Midbrain (tissue), 1 donor: ENCODE measurements around the gene ANTXR2.
"Not testable (repeated sequence)": the region's sequence is repeated elsewhere in the genome, so short reads cannot be mapped to it uniquely, and the experiment has no call there.

ENCODE experiments used
- DNase-seq: peaks from one replicate; lab custom pipeline; 2025; lab: John Stamatoyannopoulos, UW

Gene ANTXR2

DNA sequence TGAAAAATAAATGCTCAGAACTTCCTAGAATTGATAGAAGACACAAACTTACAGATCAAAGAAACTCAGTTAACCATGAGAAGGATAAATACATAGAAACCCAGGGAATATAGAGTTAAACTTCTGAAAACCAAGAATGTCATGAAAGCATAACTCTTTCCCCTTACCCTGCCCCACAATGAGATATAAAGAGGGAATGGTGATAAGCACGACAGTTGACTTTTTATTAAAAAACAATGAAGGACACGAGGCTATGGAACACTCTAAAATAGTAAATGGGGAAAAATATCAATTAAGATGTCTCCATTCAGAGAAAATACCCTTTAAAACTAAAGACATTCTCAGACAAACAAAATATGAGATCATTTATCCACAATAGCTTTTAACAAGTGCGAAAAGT is 154.7 kb downstream of the ANTXR2 start:
- DNase-seq: no peak

DNA sequence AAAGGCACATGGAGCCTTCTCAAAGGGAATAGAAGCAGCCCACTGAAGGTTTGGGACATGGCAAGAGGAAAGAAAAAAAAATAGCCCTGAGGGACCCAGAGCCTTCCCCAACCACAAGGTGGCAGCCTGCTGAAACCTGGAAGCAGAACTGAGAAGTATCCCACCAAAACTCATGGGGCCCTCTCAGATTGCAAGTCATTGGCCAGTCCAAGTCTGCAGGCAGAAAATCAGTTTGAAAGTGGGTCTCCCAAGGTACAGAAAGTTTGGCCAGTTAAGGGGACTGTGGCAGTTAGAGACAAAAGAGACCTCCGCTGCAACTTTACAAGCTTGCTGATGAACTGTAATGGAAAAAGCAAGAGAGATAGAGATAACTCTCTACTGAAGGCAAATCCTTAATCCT is 155.8 kb downstream of the ANTXR2 start:
- DNase-seq: no peak

DNA sequence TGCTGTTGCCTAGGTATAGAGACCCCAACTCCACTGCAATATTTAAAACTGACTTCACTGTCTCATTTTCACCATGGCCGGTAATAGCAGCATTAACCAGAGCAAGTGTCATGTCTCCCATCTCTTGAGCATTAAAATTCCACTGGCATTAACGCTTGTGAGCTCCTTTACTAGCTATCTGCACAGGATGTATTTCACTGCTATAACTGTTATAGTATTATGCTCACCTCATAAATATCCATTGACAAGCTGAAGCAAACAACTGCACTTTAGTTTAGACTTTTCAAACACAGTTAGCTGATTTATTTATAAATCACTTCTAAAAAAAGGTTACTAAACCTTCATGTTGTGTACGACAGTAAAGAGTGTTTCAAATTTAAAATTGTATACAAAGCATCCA is 157.8 kb downstream of the ANTXR2 start:
- no peak for DNase-seq

GRCh38 chr4:79913581-79913980 is 159.4 kb downstream of the ANTXR2 start:
- no peak for DNase-seq

- DNase-seq: no peak
Observed at GRCh38 chr4:79907001-79907400, 166.0 kb downstream of the ANTXR2 start.

- DNase-seq: no peak
Observed at GRCh38 chr4:79906303-79906702, 166.7 kb downstream of the ANTXR2 start.

DNA sequence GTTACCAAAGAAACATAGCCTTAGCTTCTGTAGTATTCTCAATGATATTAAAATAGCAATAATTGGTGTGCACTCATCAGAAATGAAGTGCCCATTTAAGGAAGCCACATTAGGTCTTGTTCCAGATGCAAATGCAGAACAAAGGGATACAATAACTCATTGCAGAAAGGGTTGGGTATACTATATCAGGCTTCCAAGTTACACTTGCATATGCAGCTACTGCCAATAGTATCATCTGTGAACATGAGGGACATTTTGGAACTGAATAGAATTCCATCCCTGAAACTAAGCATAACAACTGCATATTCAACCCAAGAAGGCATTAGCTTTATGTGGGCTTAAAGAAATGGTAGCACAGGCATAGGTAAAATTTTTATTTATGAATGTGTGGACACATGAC is 167.8 kb downstream of the ANTXR2 start:
- DNase-seq: no peak

GRCh38 chr4:79904331-79904730 is 168.7 kb downstream of the ANTXR2 start:
- DNase-seq: no peak

- no peak for DNase-seq
Observed at GRCh38 chr4:79900182-79900581, 172.8 kb downstream of the ANTXR2 start.

GRCh38 chr4:79899481-79899880 is 173.5 kb downstream of the ANTXR2 start:
- no peak for DNase-seq

DNA sequence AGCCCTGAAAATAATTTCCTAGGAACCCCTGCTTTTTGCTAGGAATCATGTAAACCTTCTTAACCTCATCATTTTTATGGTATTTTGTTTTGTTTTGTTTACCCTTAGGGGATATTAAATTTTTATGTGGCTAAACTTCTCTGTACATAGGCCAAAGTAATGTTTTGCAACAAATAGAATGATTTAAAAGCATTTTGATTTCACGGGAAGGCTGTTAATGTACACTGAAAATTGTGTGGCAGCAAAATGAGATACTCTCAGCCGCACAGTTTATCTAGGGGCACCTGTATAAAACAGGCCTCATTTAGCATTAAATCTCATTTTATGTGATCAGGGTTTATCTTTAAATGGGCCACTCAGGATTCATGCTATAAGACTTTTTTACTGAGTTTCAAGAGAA is 175.0 kb downstream of the ANTXR2 start:
- DNase-seq: no peak

DNA sequence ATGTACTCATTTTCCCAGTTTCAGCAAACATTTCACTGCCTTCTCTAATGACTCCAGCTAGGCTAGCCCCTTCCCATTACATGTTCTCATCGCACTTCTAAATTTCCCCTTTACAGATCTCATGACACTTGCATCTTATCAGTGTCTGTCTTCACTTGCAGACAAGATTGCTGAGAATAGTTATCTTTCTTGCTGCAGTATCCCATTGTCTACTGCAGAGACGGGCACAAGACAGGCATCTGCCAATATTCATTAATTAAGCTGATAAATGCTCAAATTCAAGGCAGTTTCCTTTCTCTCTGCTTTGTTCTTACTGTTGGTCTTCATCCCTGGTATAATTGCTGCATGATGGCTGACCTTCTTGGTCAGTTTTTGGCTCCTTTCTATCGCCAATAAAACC is 175.9 kb downstream of the ANTXR2 start:
- DNase-seq: no peak

- no peak for DNase-seq
Observed at GRCh38 chr4:79893456-79893855, 179.6 kb downstream of the ANTXR2 start.

GRCh38 chr4:79889026-79889425 is 184.0 kb downstream of the ANTXR2 start:
- DNase-seq: not testable (repeated sequence)

GRCh38 chr4:79886557-79886956 is 186.5 kb downstream of the ANTXR2 start:
- DNase-seq: no peak

GRCh38 chr4:79886021-79886420 is 187.0 kb downstream of the ANTXR2 start:
- no peak for DNase-seq

- no peak for DNase-seq
Observed at GRCh38 chr4:79883290-79883689, 189.7 kb downstream of the ANTXR2 start.

DNA sequence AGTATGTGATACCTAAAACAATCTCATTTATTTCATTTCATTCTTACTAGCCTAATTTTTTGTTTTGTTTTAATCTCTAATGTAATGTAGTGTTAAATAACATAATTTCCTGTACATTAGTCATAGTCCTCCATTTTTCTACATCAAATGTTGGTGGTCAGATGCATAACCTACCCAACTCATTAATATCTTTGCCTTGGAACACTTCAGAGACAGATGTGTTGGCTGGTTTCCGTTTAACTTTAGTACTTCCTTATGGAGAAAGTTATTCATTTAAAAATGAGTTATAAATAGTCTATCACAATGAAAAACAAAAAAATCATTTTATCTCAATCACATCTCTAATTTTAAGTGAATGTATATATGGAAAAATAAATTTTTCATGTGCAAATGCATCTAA is 190.2 kb downstream of the ANTXR2 start:
- DNase-seq: no peak

DNA sequence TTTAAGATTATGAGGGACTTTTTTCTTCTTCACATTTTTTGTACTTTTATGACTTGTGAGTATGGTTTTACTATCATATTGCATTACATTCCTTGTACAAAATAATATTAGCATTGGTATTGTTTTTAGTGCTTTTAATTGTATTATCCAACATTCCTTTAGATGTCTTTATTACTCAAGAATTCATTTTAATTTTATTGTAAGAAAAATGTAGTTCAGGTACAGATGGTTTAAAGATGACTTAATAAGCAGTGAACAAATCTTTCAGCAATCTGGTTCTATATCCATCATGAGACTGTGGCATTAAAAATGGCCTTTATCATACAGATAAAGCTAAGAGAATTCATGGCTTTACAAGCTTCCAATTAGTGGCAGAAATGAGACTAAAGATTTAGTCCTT is 191.6 kb downstream of the ANTXR2 start:
- DNase-seq: no peak

DNA sequence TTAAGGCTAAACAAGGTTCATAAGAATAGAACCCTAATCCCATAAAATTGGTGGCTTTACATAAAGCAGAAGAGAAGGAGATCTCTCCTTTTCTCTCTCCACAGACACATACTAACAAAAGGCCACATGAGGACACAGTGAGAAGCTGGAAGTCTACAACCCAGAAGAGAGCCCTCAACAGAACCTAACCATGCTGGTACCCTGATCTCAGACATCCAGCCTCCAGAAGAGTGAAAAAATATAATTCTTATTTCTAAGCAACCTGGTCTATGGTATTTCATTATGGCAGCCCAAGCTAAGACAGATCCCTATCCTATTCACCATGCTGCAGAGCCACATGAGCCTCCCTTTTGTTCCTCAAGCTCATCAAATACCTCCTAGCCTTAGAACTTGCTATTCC is 195.5 kb downstream of the ANTXR2 start:
- no peak for DNase-seq

GRCh38 chr4:79875344-79875899 is 197.6 kb downstream of the ANTXR2 start:
- no peak for DNase-seq

DNA sequence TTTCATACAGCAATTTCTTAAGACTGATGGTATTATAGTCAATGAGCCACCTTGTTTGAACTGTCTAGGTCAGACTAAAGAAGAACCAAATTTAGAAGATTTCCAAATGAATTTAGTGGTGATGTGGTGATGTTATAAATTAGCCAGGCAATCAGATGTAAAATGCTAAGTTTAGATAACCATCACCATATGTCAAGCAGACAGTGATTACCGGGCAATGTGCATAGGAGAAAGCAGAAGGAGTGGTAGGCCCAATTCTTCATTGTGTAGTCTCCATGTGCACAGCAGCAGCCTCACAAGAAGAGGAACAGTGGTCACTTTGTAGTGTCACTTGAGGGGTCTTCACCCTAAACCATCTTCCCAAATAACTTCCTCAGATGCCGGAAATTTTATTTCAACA is 198.8 kb downstream of the ANTXR2 start:
- no peak for DNase-seq

- no peak for DNase-seq
Observed at GRCh38 chr4:79872738-79873137, 200.3 kb downstream of the ANTXR2 start.

- DNase-seq: no peak
Observed at GRCh38 chr4:79871961-79872360, 201.1 kb downstream of the ANTXR2 start.
